ENCODE data around the gene VWA5A. TPM values are rescaled to one million over a fixed set of nuclear protein-coding genes. Genes with fewer than 3 reads are reported as not detected.

VWA5A gene
- polyA plus RNA-seq, 1 experiment, result 27.9 TPM

DNA sequence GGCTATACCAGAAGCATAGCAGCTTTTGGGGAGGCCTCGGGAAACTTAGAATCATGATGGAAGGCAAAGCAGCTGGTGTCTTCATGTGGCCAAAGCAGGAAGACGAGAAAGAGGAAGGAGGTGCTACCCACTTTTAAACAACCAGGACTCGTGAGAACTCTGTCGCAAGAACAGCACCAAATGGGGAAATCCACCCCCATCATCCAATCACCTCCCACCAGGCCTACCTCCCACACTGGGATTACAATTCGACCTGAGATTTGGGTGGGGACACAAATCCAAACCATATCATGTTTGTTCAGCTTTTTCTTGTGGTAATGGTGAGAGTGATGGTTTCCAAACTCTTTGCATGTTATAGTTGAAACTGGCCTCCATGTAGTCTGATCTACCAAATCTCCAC, 35.4 kb downstream of the VWA5A start:
- CTCF ChIA-PET, result no interaction called here

DNA sequence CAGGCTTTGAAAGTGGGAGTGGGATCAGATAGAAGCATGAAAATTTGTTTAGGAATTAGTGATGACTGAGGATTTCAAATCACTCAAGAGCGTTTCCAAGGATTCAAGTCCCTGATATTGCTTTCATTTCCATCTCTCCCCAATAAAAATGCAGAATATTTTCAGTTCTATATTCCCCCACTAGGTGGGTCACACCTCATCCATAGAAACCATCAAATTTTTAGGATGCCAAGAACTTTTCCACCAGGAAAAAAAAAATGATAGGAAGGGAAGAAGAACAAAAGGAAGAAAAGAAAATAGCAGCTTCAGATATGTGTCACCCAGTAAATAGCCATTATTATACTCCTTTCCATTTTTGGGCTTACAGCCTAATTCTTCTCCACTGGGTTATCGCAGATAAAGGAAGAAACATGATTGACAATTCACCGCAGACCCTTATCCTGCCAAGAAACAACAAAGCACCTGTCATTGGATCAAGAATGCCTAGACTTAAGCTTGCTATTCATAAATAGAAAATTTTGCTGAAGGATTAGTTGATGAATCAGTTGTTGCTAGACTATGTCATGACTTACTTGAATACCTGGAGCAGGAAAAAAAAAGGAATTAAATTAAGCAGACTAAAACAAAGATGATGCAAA, 37.6 kb downstream of the VWA5A start:
- H3K9me3 ChIP-seq (ENCODE audit: control insufficient read depth, insufficient read depth, low read length), result no peaks in the 10 kb centered on the region
- TF ChIP-seq, protein P1, sequence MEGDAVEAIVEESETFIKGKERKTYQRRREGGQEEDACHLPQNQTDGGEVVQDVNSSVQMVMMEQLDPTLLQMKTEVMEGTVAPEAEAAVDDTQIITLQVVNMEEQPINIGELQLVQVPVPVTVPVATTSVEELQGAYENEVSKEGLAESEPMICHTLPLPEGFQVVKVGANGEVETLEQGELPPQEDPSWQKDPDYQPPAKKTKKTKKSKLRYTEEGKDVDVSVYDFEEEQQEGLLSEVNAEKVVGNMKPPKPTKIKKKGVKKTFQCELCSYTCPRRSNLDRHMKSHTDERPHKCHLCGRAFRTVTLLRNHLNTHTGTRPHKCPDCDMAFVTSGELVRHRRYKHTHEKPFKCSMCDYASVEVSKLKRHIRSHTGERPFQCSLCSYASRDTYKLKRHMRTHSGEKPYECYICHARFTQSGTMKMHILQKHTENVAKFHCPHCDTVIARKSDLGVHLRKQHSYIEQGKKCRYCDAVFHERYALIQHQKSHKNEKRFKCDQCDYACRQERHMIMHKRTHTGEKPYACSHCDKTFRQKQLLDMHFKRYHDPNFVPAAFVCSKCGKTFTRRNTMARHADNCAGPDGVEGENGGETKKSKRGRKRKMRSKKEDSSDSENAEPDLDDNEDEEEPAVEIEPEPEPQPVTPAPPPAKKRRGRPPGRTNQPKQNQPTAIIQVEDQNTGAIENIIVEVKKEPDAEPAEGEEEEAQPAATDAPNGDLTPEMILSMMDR (IDR thresholded peaks at IDR 0.05; ENCODE audit: low read depth, low read length), result peak; percentile 16; the same call in 1 of the 2 replicates
- H3K27me3 ChIP-seq (ENCODE audit: control insufficient read depth, insufficient read depth, low read length), result no peaks in the 10 kb centered on the region
- no peak overlapping the region for H3K27ac ChIP-seq (ENCODE audit: low read depth, low read length)
- DNase-seq (ENCODE audit: low read depth, low spot score), result no peak
- H3K4me3 ChIP-seq (ENCODE audit: low read depth, low read length), result no peak overlapping the region
- POLR2A ChIA-PET, result no interaction called here
- CTCF ChIA-PET, result interaction anchor here (1.5 to 2.5 kb wide), 2 partner anchors 81 to 249 kb away, joined by 4 to 7 read pairs; no protein-coding TSS in a partner anchor

More for the DNA sequence above, 35.4 kb downstream of the VWA5A start:
- Histone ChIP-seq H3K27me3 (ENCODE audit: control insufficient read depth, insufficient read depth, low read length) (no peaks in the 10 kb centered on the region), H3K9me3 (ENCODE audit: control insufficient read depth, insufficient read depth, low read length) (no peaks in the 10 kb centered on the region), H3K27ac (ENCODE audit: low read depth, low read length) (no peak overlapping the region), H3K4me3 (ENCODE audit: low read depth, low read length) (no peak overlapping the region)
- no peak for DNase-seq (ENCODE audit: low read depth, low spot score)
- TF ChIP-seq, protein P1 (IDR thresholded peaks at IDR 0.05; ENCODE audit: low read depth, low read length), result no peak
- POLR2A ChIA-PET, result no interaction called here

DNA sequence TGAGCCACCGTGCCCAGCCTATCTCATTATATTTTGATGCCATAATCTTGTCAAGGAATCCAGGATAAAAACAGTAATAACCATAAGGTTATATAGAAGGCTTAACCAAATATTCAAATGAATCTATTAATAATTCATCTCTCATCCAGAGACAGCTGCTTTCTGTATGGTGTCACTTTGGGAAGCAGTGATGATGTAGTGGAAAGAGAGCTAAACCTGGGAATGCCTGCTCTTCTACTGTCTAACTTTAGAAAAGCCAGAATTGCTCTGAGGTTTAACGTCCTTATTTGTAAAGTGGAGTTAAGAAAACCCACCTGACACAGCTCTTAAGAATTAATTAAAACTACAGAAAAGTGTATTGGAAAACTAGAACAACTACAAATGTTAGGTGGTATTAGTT, 38.6 kb downstream of the VWA5A start:
- ChIA-PET POLR2A (no interaction called here), CTCF (interaction anchor here (0.6 to 2.5 kb wide), 4 partner anchors 22 to 248 kb away, joined by 3 to 7 read pairs (median 5); no protein-coding TSS in a partner anchor)
- H3K27me3 ChIP-seq (ENCODE audit: control insufficient read depth, insufficient read depth, low read length), result no peaks in the 10 kb centered on the region
- no peak overlapping the region for H3K27ac ChIP-seq (ENCODE audit: low read depth, low read length)
- H3K9me3 ChIP-seq (ENCODE audit: control insufficient read depth, insufficient read depth, low read length), result no peaks in the 10 kb centered on the region
- TF ChIP-seq, protein P1 (IDR thresholded peaks at IDR 0.05; ENCODE audit: low read depth, low read length), result no peak
- DNase-seq (ENCODE audit: low read depth, low spot score), result no peak
- H3K4me3 ChIP-seq (ENCODE audit: low read depth, low read length), result no peak overlapping the region

DNA sequence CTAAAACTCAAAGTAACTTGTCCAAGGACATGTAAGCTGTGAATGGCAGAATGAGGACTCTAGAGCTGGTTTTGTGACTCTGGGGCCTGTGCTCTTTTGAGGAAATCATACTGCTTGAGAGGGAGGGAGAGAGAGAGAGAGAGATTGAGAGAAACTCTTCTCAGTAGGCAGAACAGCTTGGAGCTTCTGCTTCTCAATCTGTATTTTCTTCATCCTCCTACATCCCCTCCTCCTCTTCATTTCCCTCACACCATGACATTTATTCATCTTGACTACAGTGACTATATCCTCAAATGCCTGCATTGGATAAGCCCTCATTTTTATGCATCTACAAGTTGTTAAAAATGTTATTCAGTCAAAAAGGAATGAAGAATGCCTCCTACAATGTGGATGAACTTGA, 44.2 kb downstream of the VWA5A start:
- ChIA-PET CTCF (interaction anchor here (0.9 kb wide), 2 partner anchors 34 to 90 kb away, joined by 3 read pairs; no protein-coding TSS in a partner anchor), POLR2A (no interaction called here)
- DNase-seq (ENCODE audit: low read depth, low spot score), result no peak
- Histone ChIP-seq H3K27ac (ENCODE audit: low read depth, low read length) (no peak overlapping the region), H3K27me3 (ENCODE audit: control insufficient read depth, insufficient read depth, low read length) (peaks cover 2% of the 10 kb centered on the region), H3K4me3 (ENCODE audit: low read depth, low read length) (no peak overlapping the region), H3K9me3 (ENCODE audit: control insufficient read depth, insufficient read depth, low read length) (no peaks in the 10 kb centered on the region)
- TF ChIP-seq, protein P1 (IDR thresholded peaks at IDR 0.05; ENCODE audit: low read depth, low read length), result no peak

DNA sequence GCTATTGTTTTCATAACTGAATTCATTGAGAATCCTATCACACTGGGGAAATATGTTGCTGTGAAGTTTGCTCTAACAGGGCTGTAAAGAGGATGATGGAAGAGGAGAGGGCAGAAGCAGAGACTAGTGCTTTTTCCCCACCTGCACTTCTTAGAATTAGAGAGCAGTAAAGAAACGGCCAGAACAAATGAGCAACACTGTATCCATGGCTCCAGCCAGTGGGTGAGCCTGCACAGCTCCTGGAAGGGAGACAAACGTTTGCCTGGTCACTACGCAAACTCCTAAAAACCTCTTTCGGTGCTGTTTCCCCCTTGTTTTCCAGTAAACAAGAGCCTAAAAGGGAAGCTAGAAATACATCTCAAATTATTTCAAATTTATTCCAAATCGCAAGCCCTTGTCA, 45.7 kb downstream of the VWA5A start:
- TF ChIP-seq, protein P1 (IDR thresholded peaks at IDR 0.05; ENCODE audit: low read depth, low read length), result no peak
- Histone ChIP-seq H3K4me3 (ENCODE audit: low read depth, low read length) (no peak overlapping the region), H3K9me3 (ENCODE audit: control insufficient read depth, insufficient read depth, low read length) (no peaks in the 10 kb centered on the region), H3K27me3 (ENCODE audit: control insufficient read depth, insufficient read depth, low read length) (peaks cover 2% of the 10 kb centered on the region), H3K27ac (ENCODE audit: low read depth, low read length) (no peak overlapping the region)
- POLR2A ChIA-PET, result no interaction called here
- CTCF ChIA-PET, result interaction anchor here (0.5 to 0.7 kb wide), 2 partner anchors 632 to 1051 kb away, joined by 3 read pairs; no protein-coding TSS in a partner anchor
- DNase-seq (ENCODE audit: low read depth, low spot score), result no peak
